ENCODE data around the gene NEAT1. TPM values are rescaled to one million over a fixed set of nuclear protein-coding genes. Genes with fewer than 3 reads are reported as not detected.

The NEAT1 gene
- total and polyA plus RNA-seq, 9 of the 15 experiments (the other 6 are each of a cell fraction or from before 2014, with no cell fraction given), result 20.1 to 389 (median 62.8) TPM

GRCh38 chr11:65418681-65419459 lies 3.7 kb upstream of the NEAT1 start (continued):
- TF ChIP-seq CHD7 (IDR thresholded peaks at IDR 0.05; ENCODE audit: low read depth, low read length) (peak; percentile 15), ZNF75A (CRISPR knock-in tag; IDR thresholded peaks at IDR 0.05) (no peak), CBX8 (IDR thresholded peaks at IDR 0.05; ENCODE audit: borderline replicate concordance, extremely low read depth, low read depth, low read length, poor library complexity, severe bottlenecking) (no peak), SMARCE1 (IDR thresholded peaks at IDR 0.05) (peak; percentile 37), NRF1 (conservative IDR thresholded peaks at IDR 0.05 in 1 of 2, IDR thresholded peaks at IDR 0.05 in 1 of 2) (peak; percentile 47 to 60; a peak in 3 of 4 replicates), SIN3A (IDR thresholded peaks at IDR 0.05; ENCODE audit: borderline replicate concordance in 2 of 2, control insufficient read depth in 1 of 2, low read depth in 2 of 2, low read length in 2 of 2) (peak; percentile 54 to 73; a peak in 2 of 4 replicates), KLF1 (tag; IDR thresholded peaks at IDR 0.05) (no peak; the same call in none of the 2 replicates), SRF (CRISPR knock-in tag; IDR thresholded peaks at IDR 0.05) (peak in 1 of 2 experiments; percentile 72; a peak in 2 of 4 replicates), BMI1 (IDR thresholded peaks at IDR 0.05; ENCODE audit: low read length) (no peak), ZNF175 (CRISPR knock-in tag; IDR thresholded peaks at IDR 0.05; ENCODE audit: low read depth) (peak; percentile 82), POLR2B (IDR thresholded peaks at IDR 0.05; ENCODE audit: low read depth, partially characterized antibody) (peak; percentile 80)

Data from K562 (cell line).